DND-41 (cell line): Measurements from ENCODE around the gene FCRL4.

ENCODE experiments used
- CTCF ChIP-seq: IDR thresholded peaks from 2 replicates; pipeline ENCODE4 v1.5.1; 2012; ENCODE audit warnings: borderline replicate concordance, low read length, moderate library complexity, mild to moderate bottlenecking; ENCODE audit not compliant: poor library complexity, severe bottlenecking; ENCODE audit errors: extremely low read depth
- EZH2 ChIP-seq: IDR thresholded peaks from 3 replicates; pipeline ENCODE4 v1.6.1; 2012; ENCODE audit warnings: borderline replicate concordance, low read depth, mild to moderate bottlenecking, moderate library complexity, low read length, inconsistent platforms; ENCODE audit not compliant: severe bottlenecking

- TF ChIP-seq CTCF (no peak), EZH2 (no peak)
These were observed 26.6 kb upstream of the FCRL4 start for GRCh38 chr1:157624471-157624870.
